Measurements from ENCODE around the gene PKN2.

DNA sequence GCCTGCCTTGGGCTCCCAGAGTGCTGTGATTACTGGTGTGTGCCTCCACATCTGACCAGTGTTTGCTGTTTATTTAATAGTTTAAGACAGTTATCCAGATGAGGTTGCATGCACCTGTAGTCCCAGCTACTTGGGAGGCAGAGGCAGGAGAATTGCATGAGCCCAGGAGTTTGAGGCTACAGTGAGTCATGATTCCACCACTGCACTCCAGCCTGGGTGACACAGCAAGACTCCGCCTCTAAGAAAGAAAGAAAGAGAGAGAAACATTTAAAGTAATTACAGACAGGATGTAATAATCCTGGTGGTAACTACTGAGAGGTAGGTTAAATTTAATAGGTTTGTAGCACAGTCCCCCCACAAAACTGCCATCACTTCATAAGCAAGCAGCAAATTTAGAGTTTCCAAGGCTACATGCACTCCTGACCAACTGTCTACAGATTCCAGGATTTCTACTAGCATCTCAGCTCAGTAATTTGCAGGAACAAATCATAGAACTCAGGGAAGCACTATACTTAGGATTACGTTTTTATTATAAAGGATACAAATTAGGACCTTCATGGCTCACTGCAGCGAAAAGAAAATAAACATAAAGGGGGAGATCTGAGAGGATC is 89.6 kb downstream of the PKN2 start:
- TF ChIP-seq, protein P1, sequence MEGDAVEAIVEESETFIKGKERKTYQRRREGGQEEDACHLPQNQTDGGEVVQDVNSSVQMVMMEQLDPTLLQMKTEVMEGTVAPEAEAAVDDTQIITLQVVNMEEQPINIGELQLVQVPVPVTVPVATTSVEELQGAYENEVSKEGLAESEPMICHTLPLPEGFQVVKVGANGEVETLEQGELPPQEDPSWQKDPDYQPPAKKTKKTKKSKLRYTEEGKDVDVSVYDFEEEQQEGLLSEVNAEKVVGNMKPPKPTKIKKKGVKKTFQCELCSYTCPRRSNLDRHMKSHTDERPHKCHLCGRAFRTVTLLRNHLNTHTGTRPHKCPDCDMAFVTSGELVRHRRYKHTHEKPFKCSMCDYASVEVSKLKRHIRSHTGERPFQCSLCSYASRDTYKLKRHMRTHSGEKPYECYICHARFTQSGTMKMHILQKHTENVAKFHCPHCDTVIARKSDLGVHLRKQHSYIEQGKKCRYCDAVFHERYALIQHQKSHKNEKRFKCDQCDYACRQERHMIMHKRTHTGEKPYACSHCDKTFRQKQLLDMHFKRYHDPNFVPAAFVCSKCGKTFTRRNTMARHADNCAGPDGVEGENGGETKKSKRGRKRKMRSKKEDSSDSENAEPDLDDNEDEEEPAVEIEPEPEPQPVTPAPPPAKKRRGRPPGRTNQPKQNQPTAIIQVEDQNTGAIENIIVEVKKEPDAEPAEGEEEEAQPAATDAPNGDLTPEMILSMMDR (conservative IDR thresholded peaks at IDR 0.05; ENCODE audit: low read depth in 2 of 2), result no peak
- TF ChIP-seq POLR2AphosphoS5 (IDR thresholded peaks at IDR 0.05; ENCODE audit: low read depth) (no peak), EZH2 (IDR thresholded peaks at IDR 0.05; ENCODE audit: low read depth, unreplicated experiment) (no peak), CREB1 (CRISPR knock-in tag; IDR thresholded peaks at IDR 0.05; ENCODE audit: low read depth) (no peak)
- TF ChIP-seq, protein P2, sequence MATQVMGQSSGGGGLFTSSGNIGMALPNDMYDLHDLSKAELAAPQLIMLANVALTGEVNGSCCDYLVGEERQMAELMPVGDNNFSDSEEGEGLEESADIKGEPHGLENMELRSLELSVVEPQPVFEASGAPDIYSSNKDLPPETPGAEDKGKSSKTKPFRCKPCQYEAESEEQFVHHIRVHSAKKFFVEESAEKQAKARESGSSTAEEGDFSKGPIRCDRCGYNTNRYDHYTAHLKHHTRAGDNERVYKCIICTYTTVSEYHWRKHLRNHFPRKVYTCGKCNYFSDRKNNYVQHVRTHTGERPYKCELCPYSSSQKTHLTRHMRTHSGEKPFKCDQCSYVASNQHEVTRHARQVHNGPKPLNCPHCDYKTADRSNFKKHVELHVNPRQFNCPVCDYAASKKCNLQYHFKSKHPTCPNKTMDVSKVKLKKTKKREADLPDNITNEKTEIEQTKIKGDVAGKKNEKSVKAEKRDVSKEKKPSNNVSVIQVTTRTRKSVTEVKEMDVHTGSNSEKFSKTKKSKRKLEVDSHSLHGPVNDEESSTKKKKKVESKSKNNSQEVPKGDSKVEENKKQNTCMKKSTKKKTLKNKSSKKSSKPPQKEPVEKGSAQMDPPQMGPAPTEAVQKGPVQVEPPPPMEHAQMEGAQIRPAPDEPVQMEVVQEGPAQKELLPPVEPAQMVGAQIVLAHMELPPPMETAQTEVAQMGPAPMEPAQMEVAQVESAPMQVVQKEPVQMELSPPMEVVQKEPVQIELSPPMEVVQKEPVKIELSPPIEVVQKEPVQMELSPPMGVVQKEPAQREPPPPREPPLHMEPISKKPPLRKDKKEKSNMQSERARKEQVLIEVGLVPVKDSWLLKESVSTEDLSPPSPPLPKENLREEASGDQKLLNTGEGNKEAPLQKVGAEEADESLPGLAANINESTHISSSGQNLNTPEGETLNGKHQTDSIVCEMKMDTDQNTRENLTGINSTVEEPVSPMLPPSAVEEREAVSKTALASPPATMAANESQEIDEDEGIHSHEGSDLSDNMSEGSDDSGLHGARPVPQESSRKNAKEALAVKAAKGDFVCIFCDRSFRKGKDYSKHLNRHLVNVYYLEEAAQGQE (IDR thresholded peaks at IDR 0.05; ENCODE audit: unreplicated experiment), result no peak

Data from GM23338 (cell line).